ENCODE measurements around the gene MAPK11. TPM values are rescaled to one million over a fixed set of nuclear protein-coding genes. Genes with fewer than 3 reads are reported as not detected.

The MAPK11 gene
- total RNA-seq, 1 donor from 2014 or later = 24.2 TPM

GRCh38 chr22:50227579-50228215 is 42.5 kb downstream of the MAPK11 start:
- no peak for DNase-seq (ENCODE audit: low spot score)

GRCh38 chr22:50226875-50227165 is 43.4 kb downstream of the MAPK11 start:
- DNase-seq (ENCODE audit: low spot score) = no peak

- no peak for DNase-seq (ENCODE audit: low spot score)
These were observed 43.9 kb downstream of the MAPK11 start for GRCh38 chr22:50226063-50226874.

GRCh38 chr22:50225200-50225969 is 44.8 kb downstream of the MAPK11 start:
- DNase-seq (ENCODE audit: low spot score) = no peak

GRCh38 chr22:50224071-50224470 is 46.1 kb downstream of the MAPK11 start:
- no peak for DNase-seq (ENCODE audit: low spot score)

- DNase-seq (ENCODE audit: low spot score) = no peak
These were observed 47.7 kb downstream of the MAPK11 start for GRCh38 chr22:50222508-50222907.

GRCh38 chr22:50221410-50222300 is 48.5 kb downstream of the MAPK11 start:
- DNase-seq (ENCODE audit: low spot score) = no peak

- no peak for DNase-seq (ENCODE audit: low spot score)
These were observed 49.4 kb downstream of the MAPK11 start for GRCh38 chr22:50220603-50221409.

GRCh38 chr22:50219800-50220602 is 50.2 kb downstream of the MAPK11 start:
- DNase-seq (ENCODE audit: low spot score) = no peak

- DNase-seq (ENCODE audit: low spot score) = no peak
These were observed 51.0 kb downstream of the MAPK11 start for GRCh38 chr22:50218996-50219727.

- DNase-seq (ENCODE audit: low spot score) = no peak
These were observed 51.8 kb downstream of the MAPK11 start for GRCh38 chr22:50218153-50218995.

GRCh38 chr22:50217543-50218152 is 52.5 kb downstream of the MAPK11 start:
- DNase-seq (ENCODE audit: low spot score) = no peak

GRCh38 chr22:50216684-50217520 is 53.3 kb downstream of the MAPK11 start:
- DNase-seq (ENCODE audit: low spot score) = no peak

- DNase-seq (ENCODE audit: low spot score) = no peak
These were observed 54.0 kb downstream of the MAPK11 start for GRCh38 chr22:50216055-50216683.

GRCh38 chr22:50215297-50216054 is 54.7 kb downstream of the MAPK11 start:
- no peak for DNase-seq (ENCODE audit: low spot score)

All from mesenteric fat pad (tissue), 1 donor.